Endothelial cell of umbilical vein (primary cell): ENCODE data around the gene HSD17B2. TPM values are rescaled to one million over a fixed set of nuclear protein-coding genes. Genes with fewer than 3 reads are reported as not detected.

Source experiments
- BruUV-seq: library from RNA; stranded (reverse); fragments of 400-500 nt; replicated peaks from 2 replicates; lab custom pipeline; 2021; lab: Mats Ljungman, UMichigan
- CTCF ChIA-PET: fragments of 300-600, 350-600 bp; sonication (Branson Sonifier 250); formaldehyde crosslinking; loops from one replicate; lab custom pipeline; 2021; ENCODE audit warnings: antibody characterized with exemption, inconsistent platforms; lab: Charles Lee
- POLR2A ChIA-PET: fragments of 300-600, 350-600 bp; sonication (Branson Sonifier 250); formaldehyde crosslinking; loops from one replicate; lab custom pipeline; 2021; ENCODE audit warnings: antibody characterized with exemption, inconsistent platforms; lab: Charles Lee
- DNase-seq: peaks from one replicate; pipeline ENCODE4 v3.0.0-alpha.2; 2011; ENCODE audit warnings: low read depth, low spot score
- FAIRE-seq: peaks from 2 replicates; lab custom pipeline; 2011; peaks lifted over from hg19 to GRCh38; lab: Jason Lieb, UNC
- H2AFZ ChIP-seq: 2 replicates; pipeline ENCODE4 v1.6.0; 2012; ENCODE audit warnings: low read depth, low read length, control low read depth, inconsistent platforms
- H3K27ac ChIP-seq: 2 replicates; pipeline ENCODE4 v1.5.1; 2011; ENCODE audit warnings: low read depth, mild to moderate bottlenecking, control low read depth, low read length, moderate library complexity; ENCODE audit not compliant: insufficient read depth
- H3K27me3 ChIP-seq, 2 experiments: 2 replicates each; pipeline versions ENCODE4 v1.6.0 to v1.6.1; 2011; ENCODE audit warnings: low read length in 2 of 2, mixed read lengths in 1 of 2; ENCODE audit not compliant: control insufficient read depth in 2 of 2, insufficient read depth in 2 of 2
- H3K36me3 ChIP-seq, 2 experiments: 2 replicates in 1 of 2; 3 replicates in 1 of 2; pipeline ENCODE4 v1.5.1; 2011; ENCODE audit warnings: low read length in 2 of 2, mild to moderate bottlenecking in 1 of 2, moderate library complexity in 1 of 2; ENCODE audit not compliant: control insufficient read depth in 2 of 2, insufficient read depth in 2 of 2; ENCODE audit errors: extremely low read depth in 1 of 2
- H3K4me1 ChIP-seq: 3 replicates; pipeline ENCODE4 v1.5.1; 2011; ENCODE audit warnings: mild to moderate bottlenecking, low read length; ENCODE audit not compliant: control insufficient read depth, insufficient read depth; ENCODE audit errors: extremely low read depth
- H3K4me2 ChIP-seq: 2 replicates; pipeline ENCODE4 v1.6.1; 2011; ENCODE audit warnings: low read length, control low read depth, mixed read lengths; ENCODE audit not compliant: insufficient read depth
- H3K4me3 ChIP-seq, 3 experiments: fragments of 200-600 bp in 1 of 3; sonication (generic), shearing (Covaris generic) in 1 of 3; replicated peaks in 1 of 3; 2 replicates each; pipeline ENCODE4 v1.5.1; 2011 to 2016; ENCODE audit warnings: control low read depth in 3 of 3, low read length in 3 of 3, mild to moderate bottlenecking in 2 of 3, inconsistent platforms in 1 of 3, low read depth in 1 of 3, moderate library complexity in 1 of 3; ENCODE audit not compliant: insufficient read depth in 1 of 3
- H3K79me2 ChIP-seq: 2 replicates; pipeline ENCODE4 v1.6.0; 2012; ENCODE audit warnings: low read length, inconsistent platforms; ENCODE audit not compliant: control insufficient read depth, insufficient read depth
- H3K9ac ChIP-seq: replicated peaks from 2 replicates; pipeline ENCODE3; 2011; ENCODE audit warnings: low read length, control low read depth; ENCODE audit not compliant: insufficient read depth; ENCODE audit errors: extremely low read depth
- H3K9me1 ChIP-seq: replicated peaks from 3 replicates; pipeline ENCODE4 v1.6.0; 2011; ENCODE audit warnings: mild to moderate bottlenecking, low read length; ENCODE audit not compliant: control insufficient read depth, insufficient read depth; ENCODE audit errors: extremely low read depth
- H3K9me3 ChIP-seq: replicated peaks from 2 replicates; pipeline ENCODE4 v1.5.1; 2012; ENCODE audit warnings: low read length, inconsistent platforms; ENCODE audit not compliant: control insufficient read depth, insufficient read depth
- H4K20me1 ChIP-seq: replicated peaks from 2 replicates; pipeline ENCODE3; 2011; ENCODE audit warnings: mild to moderate bottlenecking, low read length; ENCODE audit not compliant: control insufficient read depth, insufficient read depth; ENCODE audit errors: extremely low read depth
- EZH2 ChIP-seq: IDR thresholded peaks from 2 replicates; pipeline ENCODE4 v1.6.1; 2012; ENCODE audit warnings: borderline replicate concordance, low read depth, mild to moderate bottlenecking, moderate library complexity, low read length, inconsistent platforms; ENCODE audit not compliant: severe bottlenecking
- FOS ChIP-seq: IDR thresholded peaks from 2 replicates; pipeline ENCODE4 v1.6.1; 2011; ENCODE audit warnings: mild to moderate bottlenecking, low read length, moderate library complexity, borderline replicate concordance; ENCODE audit not compliant: insufficient read depth
- GATA2 ChIP-seq: IDR thresholded peaks from 2 replicates; pipeline ENCODE4 v1.7.0; 2011; ENCODE audit warnings: low read depth, mild to moderate bottlenecking, moderate library complexity, mixed read lengths, low read length; ENCODE audit not compliant: insufficient read length, insufficient read depth
- JUN ChIP-seq: IDR thresholded peaks from 2 replicates; pipeline ENCODE4 v1.6.1; 2011; ENCODE audit warnings: borderline replicate concordance, low read depth; ENCODE audit not compliant: insufficient read length, insufficient read depth
- MYC ChIP-seq: IDR thresholded peaks from one replicate; pipeline ENCODE4 v1.6.1; 2011; ENCODE audit warnings: mild to moderate bottlenecking, low read depth, low read length
- POLR2A ChIP-seq: IDR thresholded peaks from 2 replicates; pipeline ENCODE4 v1.6.1; 2012; ENCODE audit warnings: low read depth, mild to moderate bottlenecking, control low read depth, low read length
- POLR2AphosphoS5 ChIP-seq: IDR thresholded peaks from 2 replicates; pipeline ENCODE4 v1.6.1; 2012; ENCODE audit warnings: low read depth, mild to moderate bottlenecking, control low read depth, low read length, moderate library complexity; ENCODE audit not compliant: insufficient read depth
- dilution Hi-C: fragments of 300-500 bp; cut with MboI; formaldehyde crosslinking; loops from one replicate; pipeline ENCODE4 v1.15.0; 2019; ENCODE audit warnings: low sequenced_read_pairs; ENCODE audit not compliant: extremely low pct_ligation_motif_present
- intact Hi-C: fragments of 100-400 bp; cut with micrococcal nuclease; formaldehyde crosslinking; loops from one replicate; pipeline ENCODE4 v1.10.0; 2022
- polyA plus RNA-seq, 4 experiments: library from polyadenylated mRNA; depleted of rRNA in 3 of 4; stranded (reverse) in 3 of 4; unstranded in 1 of 4; fragments of >200 nt; gene quantifications; 2 replicates each; pipeline versions ENCODE4 v1.2.1 to v1.2.3, GENCODE V29; 2011 to 2012; ENCODE audit warnings: missing spikeins in 1 of 4
- total RNA-seq: library from RNA; stranded (reverse); gene quantifications from 2 replicates; pipeline ENCODE4 v1.2.3, GENCODE V29; 2021
- TF ChIP-seq, protein P1 (sequence below), 2 donors: IDR thresholded peaks; 1 replicate in 1 of 2; 2 replicates in 1 of 2; pipeline ENCODE4 v1.5.1; 2011; ENCODE audit warnings: low read length in 2 of 2, mild to moderate bottlenecking in 2 of 2, moderate library complexity in 2 of 2, control low read depth in 1 of 2, inconsistent platforms in 1 of 2, low read depth in 1 of 2; ENCODE audit not compliant: insufficient read depth in 1 of 2; ENCODE audit errors: extremely low read depth in 1 of 2
- TF ChIP-seq, protein P2 (sequence below): IDR thresholded peaks from 2 replicates; pipeline ENCODE4 v1.6.1; 2011; ENCODE audit not compliant: insufficient read depth, insufficient read length

Gene HSD17B2
- total and polyA plus RNA-seq, 2 donors (not counting 3 experiments of a cell fraction or from before 2014, with no cell fraction given) = 1.2 to 4.5 TPM

- Histone ChIP-seq H3K9me3 (no peaks in the 10 kb centered on the region), H3K27ac (no peak overlapping the region), H3K4me3 (no peak overlapping the region), H3K27me3 (peaks cover 8 to 12% of the 10 kb centered on the region in 2 experiments), H2AFZ (no peak overlapping the region), H3K4me1 (no peaks in the 10 kb centered on the region), H3K36me3 (no peaks in the 10 kb centered on the region), H3K9ac (no peak overlapping the region), H3K9me1 (no peaks in the 10 kb centered on the region), H3K79me2 (no peaks in the 10 kb centered on the region), H4K20me1 (no peaks in the 10 kb centered on the region), H3K4me2 (no peak overlapping the region)
- no TSS peak for BruUV-seq
- no peak for DNase-seq
- ChIA-PET POLR2A (no interaction called here), CTCF (interaction anchor here (1.0 to 1.3 kb wide), 3 partner anchors 13 to 183 kb away, joined by 3 to 7 read pairs (median 6); no protein-coding TSS in a partner anchor)
- FAIRE-seq = no peak
- TF ChIP-seq, protein P1, sequence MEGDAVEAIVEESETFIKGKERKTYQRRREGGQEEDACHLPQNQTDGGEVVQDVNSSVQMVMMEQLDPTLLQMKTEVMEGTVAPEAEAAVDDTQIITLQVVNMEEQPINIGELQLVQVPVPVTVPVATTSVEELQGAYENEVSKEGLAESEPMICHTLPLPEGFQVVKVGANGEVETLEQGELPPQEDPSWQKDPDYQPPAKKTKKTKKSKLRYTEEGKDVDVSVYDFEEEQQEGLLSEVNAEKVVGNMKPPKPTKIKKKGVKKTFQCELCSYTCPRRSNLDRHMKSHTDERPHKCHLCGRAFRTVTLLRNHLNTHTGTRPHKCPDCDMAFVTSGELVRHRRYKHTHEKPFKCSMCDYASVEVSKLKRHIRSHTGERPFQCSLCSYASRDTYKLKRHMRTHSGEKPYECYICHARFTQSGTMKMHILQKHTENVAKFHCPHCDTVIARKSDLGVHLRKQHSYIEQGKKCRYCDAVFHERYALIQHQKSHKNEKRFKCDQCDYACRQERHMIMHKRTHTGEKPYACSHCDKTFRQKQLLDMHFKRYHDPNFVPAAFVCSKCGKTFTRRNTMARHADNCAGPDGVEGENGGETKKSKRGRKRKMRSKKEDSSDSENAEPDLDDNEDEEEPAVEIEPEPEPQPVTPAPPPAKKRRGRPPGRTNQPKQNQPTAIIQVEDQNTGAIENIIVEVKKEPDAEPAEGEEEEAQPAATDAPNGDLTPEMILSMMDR (IDR thresholded peaks at IDR 0.05; ENCODE audit: extremely low read depth in 1 of 2, insufficient read depth in 1 of 2, low read depth in 1 of 2, low read length in 2 of 2) = no peak
- TF ChIP-seq JUN = no peak
- TF ChIP-seq POLR2A = no peak
- no peak for TF ChIP-seq GATA2
- no peak for TF ChIP-seq EZH2
- TF ChIP-seq, protein P2, sequence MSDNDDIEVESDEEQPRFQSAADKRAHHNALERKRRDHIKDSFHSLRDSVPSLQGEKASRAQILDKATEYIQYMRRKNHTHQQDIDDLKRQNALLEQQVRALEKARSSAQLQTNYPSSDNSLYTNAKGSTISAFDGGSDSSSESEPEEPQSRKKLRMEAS = no peak
- TF ChIP-seq FOS = no peak
- no peak for TF ChIP-seq POLR2AphosphoS5
- no peak for TF ChIP-seq MYC
- intact Hi-C loops = no loop called here
- dilution Hi-C loops = no loop called here
Measured at GRCh38 chr16:82047374-82047773, 12.3 kb downstream of the HSD17B2 start.
